Measurements from ENCODE around the gene ZBTB44. TPM values are rescaled to one million over a fixed set of nuclear protein-coding genes. Genes with fewer than 3 reads are reported as not detected.

Gene ZBTB44
- total RNA-seq, 1 donor from 2014 or later: 22.5 TPM

Other genes starting within 250 kb of the ZBTB44 start
- 124 TPM for gene APLP2, start 245.0 kb downstream of the ZBTB44 start, total RNA-seq
- 121 TPM for gene ST14, start 155.1 kb downstream of the ZBTB44 start, total RNA-seq
- gene ADAMTS8, start 113.7 kb upstream of the ZBTB44 start, total RNA-seq: 0.56 TPM
- gene ADAMTS15, start 133.7 kb upstream of the ZBTB44 start, total RNA-seq: 2.0 TPM